Measurements from ENCODE around the gene TTC9B.
"Not testable (repeated sequence)": the region's sequence is repeated elsewhere in the genome, so short reads cannot be mapped to it uniquely, and the experiment has no call there.

The TTC9B gene

GRCh38 chr19:40169482-40170302 lies 48.5 kb downstream of the TTC9B start:
- not testable (repeated sequence) for DNase-seq

All from fibroblast of skin of back (primary cell).